ENCODE measurements around the gene EIF1AD. TPM values are rescaled to one million over a fixed set of nuclear protein-coding genes. Genes with fewer than 3 reads are reported as not detected.

EIF1AD gene
- total and polyA plus RNA-seq, 2 of the 8 experiments (the other 6 are each of a cell fraction or from before 2014, with no cell fraction given): 32.6 to 39.9 TPM

DNA sequence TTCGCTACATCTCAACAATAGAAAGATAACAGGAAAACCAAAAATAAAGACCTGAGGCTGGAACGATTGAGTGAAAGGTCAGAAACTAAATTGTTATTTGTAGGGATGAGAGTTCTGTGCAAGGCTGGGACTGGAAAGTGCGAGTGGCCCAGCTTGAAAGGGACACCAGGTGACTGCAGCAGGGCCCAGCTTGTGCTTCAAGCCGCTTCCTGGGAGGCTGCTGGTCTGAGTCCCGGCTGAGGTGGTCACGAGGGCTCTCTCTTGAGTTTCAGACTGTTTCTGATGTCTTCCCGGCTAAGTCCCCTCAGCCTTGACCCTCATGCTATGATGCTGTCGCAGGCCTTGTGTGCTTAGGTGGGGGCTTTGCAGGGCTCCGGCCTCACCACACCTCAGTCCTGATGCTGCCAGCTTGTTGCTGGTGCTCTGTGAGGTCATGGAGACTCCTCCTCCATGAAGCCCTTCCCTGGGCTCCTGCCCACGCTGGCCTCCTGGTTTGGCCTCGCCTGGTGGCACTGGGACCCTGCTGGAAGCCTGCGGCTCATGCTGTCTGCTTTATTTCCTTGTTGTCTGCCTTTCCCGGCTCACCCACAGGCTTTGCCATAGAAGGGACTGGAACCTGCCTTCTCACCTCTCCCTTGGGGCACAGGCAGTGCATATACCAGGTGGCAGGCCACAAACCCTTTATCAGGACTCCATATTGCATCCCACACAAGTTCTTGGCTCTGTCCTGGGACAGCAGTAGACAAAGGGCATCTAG lies 4.4 kb upstream of the EIF1AD start:
- no peak overlapping the region for H3K23ac ChIP-seq (ENCODE audit: insufficient read length)
- H2BK120ac ChIP-seq (replicated peaks; ENCODE audit: low read depth, low read length): no peak overlapping the region
- peaks cover 0 to 17% (median 6%) of the 10 kb centered on the region in 4 experiments; a peak in 5 of 7 replicates for H3K4me1 ChIP-seq (replicated peaks in 1 of 4; ENCODE audit: control insufficient read depth in 3 of 4, insufficient read depth in 4 of 4, low read length in 3 of 4)
- no peak overlapping the region for H4K5ac ChIP-seq (ENCODE audit: insufficient read length, low read depth, low read length)
- H2BK20ac ChIP-seq (ENCODE audit: low read length): no peak overlapping the region
- H3K4me3 ChIP-seq (ENCODE audit: extremely low read depth in 1 of 4, insufficient read depth in 2 of 4, low read depth in 3 of 4, low read length in 4 of 4): no peak overlapping the region
- no peak overlapping the region for H3K14ac ChIP-seq (ENCODE audit: insufficient read length)
- no peak overlapping the region for H2AK5ac ChIP-seq (ENCODE audit: low read depth, low read length)
- no peak for DNase-seq (ENCODE audit: low read depth in 1 of 2, low spot score in 2 of 2)
- 89% methylated on average over 13 of the region's 13 CpGs; no CpG with 5 or more reads in 1 of the 2 experiments for WGBS, 2 experiments (ENCODE audit: extremely low coverage in 1 of 2, insufficient coverage in 1 of 2, insufficient read length in 1 of 2, insufficient replicate concordance in 2 of 2, low coverage in 1 of 2, low lambda C conversion rate in 2 of 2, missing lambda C conversion rate in 1 of 2)
- no peak overlapping the region for H2AFZ ChIP-seq (ENCODE audit: low read length)
- H3K27ac ChIP-seq (ENCODE audit: low read depth, low read length): no peak overlapping the region
- POLR2A ChIA-PET (ENCODE audit: partially characterized antibody): interaction anchor here (1.0 to 1.8 kb wide), 2 partner anchors 44 to 46 kb away, joined by 3 to 7 read pairs; no protein-coding TSS in a partner anchor
- H3K23me2 ChIP-seq (ENCODE audit: low read depth, low read length): 0 out of 2 replicates have a peak, but pooled peaks cover 2% of the 10 kb centered on the region
- peaks cover 0 to 10% (median 4%) of the 10 kb centered on the region in 4 experiments; a peak in 5 of 8 replicates for H3K36me3 ChIP-seq (ENCODE audit: control insufficient read depth in 2 of 4, insufficient read depth in 4 of 4, low read length in 3 of 4)
- H2BK5ac ChIP-seq (ENCODE audit: low read depth, low read length): peak overlapping the region; percentile 49
- H3K4ac ChIP-seq (replicated peaks; ENCODE audit: insufficient read length, low read depth, low read length): peak overlapping the region; percentile 76
- peak overlapping the region; percentile 32; the same call in 1 of the 2 replicates for H4K8ac ChIP-seq (ENCODE audit: extremely low read depth, insufficient read depth, low read length)
- no peak overlapping the region for H3K18ac ChIP-seq (ENCODE audit: extremely low read depth, low read length)
- peak overlapping the region; percentile 71; the same call in 1 of the 2 replicates for H2BK12ac ChIP-seq (ENCODE audit: low read depth, low read length)
- no peak overlapping the region for H3K9ac ChIP-seq (replicated peaks in 1 of 4; ENCODE audit: extremely low read depth in 1 of 4, low read depth in 3 of 4, low read length in 3 of 4)
- CTCF ChIA-PET (ENCODE audit: partially characterized antibody): interaction anchor here (0.6 to 2.0 kb wide), 2 partner anchors 16 to 322 kb away, joined by 3 to 9 read pairs; no protein-coding TSS in a partner anchor
- H4K91ac ChIP-seq (replicated peaks; ENCODE audit: insufficient read length, low read length): no peak overlapping the region
- peaks cover 0 to 15% of the 10 kb centered on the region in 2 experiments; a peak in 2 of 4 replicates for H3K79me2 ChIP-seq (ENCODE audit: control insufficient read depth in 1 of 2, insufficient read depth in 2 of 2, low read length in 2 of 2)
- H3K9me3 ChIP-seq (ENCODE audit: insufficient read depth in 2 of 2, low read depth in 1 of 2, low read length in 1 of 2): no peaks in the 10 kb centered on the region
- no peak overlapping the region for H3K4me2 ChIP-seq (ENCODE audit: insufficient read depth in 1 of 2, low read depth in 2 of 2, low read length in 2 of 2)
- no peak for FAIRE-seq
- H4K20me1 ChIP-seq (replicated peaks in 1 of 2; ENCODE audit: control insufficient read depth in 1 of 2, insufficient read depth in 2 of 2, low read length in 2 of 2): peaks cover 0 to 4% of the 10 kb centered on the region in 2 experiments
- H2BK15ac ChIP-seq (ENCODE audit: low read length): 0 out of 2 replicates have a peak overlapping the region, but pooled peaks have one; percentile 18
- H3K27me3 ChIP-seq (replicated peaks in 1 of 4; ENCODE audit: control insufficient read depth in 3 of 4, extremely low read depth in 1 of 4, insufficient read depth in 3 of 4, low read length in 3 of 4): peaks cover 2 to 8% (median 6%) of the 10 kb centered on the region in 4 experiments
- TF ChIP-seq JUN (IDR thresholded peaks at IDR 0.05; ENCODE audit: low read depth, low read length) (no peak), POU5F1 (IDR thresholded peaks at IDR 0.05; ENCODE audit: low read depth, low read length) (no peak), BACH1 (IDR thresholded peaks at IDR 0.05; ENCODE audit: low read length) (no peak), SIN3A (conservative IDR thresholded peaks at IDR 0.05 in 1 of 2, IDR thresholded peaks at IDR 0.05 in 1 of 2; ENCODE audit: low read depth in 1 of 2, low read length in 2 of 2) (no peak), CEBPB (IDR thresholded peaks at IDR 0.05; ENCODE audit: low read depth, low read length) (no peak), JUND (IDR thresholded peaks at IDR 0.05; ENCODE audit: low read length) (no peak), NANOG (IDR thresholded peaks at IDR 0.05; ENCODE audit: insufficient read depth, low read depth, low read length, poor library complexity, severe bottlenecking) (no peak), SIRT6 (IDR thresholded peaks at IDR 0.05; ENCODE audit: low read length) (no peak)
- H3K56ac ChIP-seq (replicated peaks; ENCODE audit: insufficient read length, low read depth, low read length): no peak overlapping the region
- H3K79me1 ChIP-seq (ENCODE audit: low read depth, low read length): peaks cover 8% of the 10 kb centered on the region

Data from H1 (cell line).